SK-N-SH (cell line): Measurements from ENCODE around the gene FGD3. TPM values are rescaled to one million over a fixed set of nuclear protein-coding genes. Genes with fewer than 3 reads are reported as not detected.

ENCODE experiments used
- CTCF ChIA-PET: fragments of 300-600, 350-600 bp; formaldehyde crosslinking; extraction: SDS; loops from one replicate; lab custom pipeline; 2021; lab: Yijun Ruan, JAX
- POLR2A ChIA-PET: fragments of 350-600 bp; sonication (Branson Sonifier 250); formaldehyde crosslinking; extraction: SDS; loops from one replicate; lab custom pipeline; 2020; ENCODE audit warnings: antibody characterized with exemption, inconsistent platforms; lab: Yijun Ruan, JAX
- DNase-seq: peaks from one replicate; pipeline ENCODE4 v3.0.0; 2012
- H2AFZ ChIP-seq: fragments of 200-600 bp; sonication (generic); 2 replicates; pipeline ENCODE4 v1.8.1; 2016; ENCODE audit warnings: antibody characterized with exemption, mild to moderate bottlenecking, low read depth
- H3F3A ChIP-seq: fragments of 200-600 bp; sonication (generic); replicated peaks from 2 replicates; pipeline ENCODE3; 2016; ENCODE audit warnings: antibody characterized with exemption, mild to moderate bottlenecking; ENCODE audit not compliant: insufficient read depth
- H3K27ac ChIP-seq, 2 experiments: fragments of 200-500 bp in 1 of 2; fragments of 200-600 bp in 1 of 2; sonication (Bioruptor generic) in 1 of 2; sonication (generic), shearing (Covaris generic) in 1 of 2; 2 replicates each; pipeline versions ENCODE4 v1.5.1 to v1.6.1; 2014 to 2016; ENCODE audit warnings: low read depth in 2 of 2, inconsistent platforms in 1 of 2, low read length in 1 of 2, mild to moderate bottlenecking in 1 of 2, mixed read lengths in 1 of 2
- H3K27me3 ChIP-seq: fragments of 200-600 bp; sonication (generic), shearing (Covaris generic); 2 replicates; pipeline ENCODE4 v1.6.1; 2016; ENCODE audit warnings: mixed run types; ENCODE audit not compliant: insufficient read depth
- H3K36me3 ChIP-seq, 2 experiments: fragments of 200-500 bp in 1 of 2; fragments of 200-600 bp in 1 of 2; sonication (Bioruptor generic) in 1 of 2; sonication (generic) in 1 of 2; replicated peaks in 1 of 2; 2 replicates each; pipeline versions ENCODE3 to v1.5.1; 2014 to 2016; ENCODE audit warnings: low read length in 1 of 2, mild to moderate bottlenecking in 1 of 2; ENCODE audit not compliant: insufficient read depth in 2 of 2, control insufficient read depth in 1 of 2
- H3K4me1 ChIP-seq, 2 experiments: fragments of 200-500 bp in 1 of 2; fragments of 200-600 bp in 1 of 2; sonication (Bioruptor generic) in 1 of 2; sonication (generic), shearing (Covaris generic) in 1 of 2; 2 replicates each; pipeline versions ENCODE4 v1.5.1 to v1.6.1; 2014 to 2016; ENCODE audit warnings: low read depth in 1 of 2, low read length in 1 of 2, mixed run types in 1 of 2; ENCODE audit not compliant: insufficient read depth in 2 of 2, control insufficient read depth in 1 of 2
- H3K4me2 ChIP-seq: fragments of 200-600 bp; sonication (generic), shearing (Covaris generic); 2 replicates; pipeline ENCODE4 v1.6.1; 2017; ENCODE audit warnings: mixed run types
- H3K4me3 ChIP-seq, 2 experiments: fragments of 200-500 bp in 1 of 2; fragments of 200-600 bp in 1 of 2; sonication (Bioruptor generic) in 1 of 2; sonication (generic), shearing (Covaris generic) in 1 of 2; 2 replicates each; pipeline versions ENCODE4 v1.5.1 to v1.8.1; 2014 to 2016; ENCODE audit warnings: low read depth in 2 of 2, inconsistent platforms in 1 of 2, low read length in 1 of 2, mild to moderate bottlenecking in 1 of 2, mixed read lengths in 1 of 2, moderate library complexity in 1 of 2
- H3K79me2 ChIP-seq: fragments of 200-600 bp; sonication (generic); 2 replicates; pipeline ENCODE4 v1.8.1; 2017; ENCODE audit warnings: mild to moderate bottlenecking; ENCODE audit not compliant: insufficient read depth
- H3K9ac ChIP-seq: fragments of 200-600 bp; sonication (generic); 2 replicates; pipeline ENCODE4 v1.6.1; 2017; ENCODE audit warnings: mixed run types
- H3K9me2 ChIP-seq: fragments of 200-600 bp; sonication (generic); 2 replicates; pipeline ENCODE4 v1.6.1; 2017; ENCODE audit warnings: mixed run types
- H3K9me3 ChIP-seq: fragments of 200-600 bp; sonication (generic); 2 replicates; pipeline ENCODE4 v1.6.1; 2017; ENCODE audit warnings: mixed run types, mild to moderate bottlenecking, moderate library complexity
- H4K20me1 ChIP-seq: fragments of 200-600 bp; sonication (generic); 2 replicates; pipeline ENCODE4 v1.6.1; 2017; ENCODE audit warnings: mild to moderate bottlenecking, mixed run types; ENCODE audit not compliant: insufficient read depth
- ELF1 ChIP-seq: IDR thresholded peaks from 2 replicates; pipeline ENCODE4 v1.4.0; 2012
- EP300 ChIP-seq, 2 experiments: IDR thresholded peaks; 2 replicates each; pipeline versions ENCODE4 v1.4.0 to v1.6.1; 2012; ENCODE audit warnings: borderline replicate concordance in 1 of 2, low read depth in 1 of 2, low read length in 1 of 2
- FOSL2 ChIP-seq: IDR thresholded peaks from 2 replicates; pipeline ENCODE4 v1.4.0; 2012; ENCODE audit warnings: low read depth, mild to moderate bottlenecking, moderate library complexity, borderline replicate concordance
- GABPA ChIP-seq: IDR thresholded peaks from 2 replicates; pipeline ENCODE4 v1.4.0; 2012; ENCODE audit warnings: low read depth, mild to moderate bottlenecking
- MEF2A ChIP-seq: IDR thresholded peaks from 2 replicates; pipeline ENCODE4 v1.4.0; 2012; ENCODE audit warnings: low read depth, borderline replicate concordance
- MXI1 ChIP-seq: IDR thresholded peaks from 2 replicates; pipeline ENCODE4 v1.6.1; 2012; ENCODE audit warnings: mild to moderate bottlenecking, low read depth, low read length, improper control_type of control experiment
- POLR2AphosphoS5 ChIP-seq: IDR thresholded peaks from 2 replicates; pipeline ENCODE4 v1.6.1; 2012; ENCODE audit warnings: low read depth, low read length
- SIN3A ChIP-seq: IDR thresholded peaks from 2 replicates; pipeline ENCODE4 v1.6.1; 2012; ENCODE audit warnings: low read depth, mild to moderate bottlenecking, low read length, moderate library complexity, borderline replicate concordance
- TEAD4 ChIP-seq: IDR thresholded peaks from 2 replicates; pipeline ENCODE4 v1.4.0; 2012; ENCODE audit warnings: mild to moderate bottlenecking, borderline replicate concordance; ENCODE audit not compliant: insufficient read depth
- WGBS: methylation state at CpG from one replicate; pipeline ENCODE4 v1.1.6; 2017; ENCODE audit warnings: low lambda C conversion rate; 5-methylcytosine and 5-hydroxymethylcytosine counted together
- polyA plus RNA-seq, 3 experiments: library from polyadenylated mRNA; depleted of rRNA; stranded (reverse); fragments of >200 nt; gene quantifications; 2 replicates each; pipeline ENCODE4 v1.2.3, GENCODE V29; 2012
- TF ChIP-seq, protein P1 (sequence below): fragments of 200-600 bp; sonication (generic); IDR thresholded peaks from 2 replicates; pipeline ENCODE4 v1.6.1; 2017; ENCODE audit warnings: antibody characterized with exemption, mild to moderate bottlenecking, moderate library complexity
- TF ChIP-seq, protein P2 (sequence below): IDR thresholded peaks from 2 replicates; pipeline ENCODE4 v1.6.1; 2012; ENCODE audit warnings: mild to moderate bottlenecking, low read depth, low read length, moderate library complexity
- TF ChIP-seq, protein P3 (sequence below): IDR thresholded peaks from 2 replicates; pipeline ENCODE4 v1.4.0; 2012; ENCODE audit warnings: low read depth
- TF ChIP-seq, protein P4 (sequence below): IDR thresholded peaks from 2 replicates; pipeline ENCODE4 v1.4.0; 2012; ENCODE audit warnings: low read depth, borderline replicate concordance

Gene FGD3
- polyA plus RNA-seq, 1 of the 3 experiments (the other 2 are of a cell fraction), result not detected

DNA sequence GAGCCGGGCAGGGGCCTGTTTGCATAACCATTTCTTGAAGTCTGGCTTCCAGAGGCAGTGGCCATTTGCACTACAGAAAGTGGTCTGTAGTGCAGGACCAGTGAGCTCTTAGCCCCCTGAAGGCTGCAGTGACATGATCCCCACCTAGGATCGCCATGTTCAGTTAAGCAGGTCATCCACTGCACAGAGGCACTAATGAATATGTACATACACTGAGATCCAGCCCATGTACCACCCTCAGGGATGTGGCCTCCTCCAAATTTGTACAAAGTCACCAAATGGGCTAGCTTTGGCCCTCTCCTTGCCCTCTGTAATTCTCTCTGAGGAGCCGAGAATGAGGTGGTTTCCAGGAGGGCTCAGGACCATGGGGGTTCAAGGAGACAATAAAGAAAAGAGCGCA lies 102.9 kb downstream of the FGD3 start:
- whole genome bisulfite sequencing, result 83% methylated on average over 3 of the region's 4 CpGs
- CTCF ChIA-PET, result interaction anchor here (0.8 to 1.9 kb wide), 2 partner anchors 47 to 59 kb away, joined by 3 to 5 read pairs; no protein-coding TSS in a partner anchor

More for the DNA sequence above, 102.9 kb downstream of the FGD3 start:
- no peaks in the 10 kb centered on the region for H3K27me3 ChIP-seq
- H3K9ac ChIP-seq, result no peak overlapping the region
- H3K27ac ChIP-seq, result no peak overlapping the region
- POLR2A ChIA-PET, result no interaction called here
- H4K20me1 ChIP-seq, result no peaks in the 10 kb centered on the region
- no peak overlapping the region for H3K4me3 ChIP-seq
- no peak for DNase-seq
- H3K9me3 ChIP-seq, result no peaks in the 10 kb centered on the region
- no peaks in the 10 kb centered on the region for H3K9me2 ChIP-seq
- TF ChIP-seq GABPA (no peak), EP300 (IDR thresholded peaks at IDR 0.05; ENCODE audit: borderline replicate concordance in 1 of 2, low read depth in 1 of 2, low read length in 1 of 2) (no peak), MEF2A (no peak), POLR2AphosphoS5 (no peak), FOSL2 (no peak), ELF1 (no peak), TEAD4 (no peak), SIN3A (no peak), MXI1 (no peak)
- TF ChIP-seq, protein P1, sequence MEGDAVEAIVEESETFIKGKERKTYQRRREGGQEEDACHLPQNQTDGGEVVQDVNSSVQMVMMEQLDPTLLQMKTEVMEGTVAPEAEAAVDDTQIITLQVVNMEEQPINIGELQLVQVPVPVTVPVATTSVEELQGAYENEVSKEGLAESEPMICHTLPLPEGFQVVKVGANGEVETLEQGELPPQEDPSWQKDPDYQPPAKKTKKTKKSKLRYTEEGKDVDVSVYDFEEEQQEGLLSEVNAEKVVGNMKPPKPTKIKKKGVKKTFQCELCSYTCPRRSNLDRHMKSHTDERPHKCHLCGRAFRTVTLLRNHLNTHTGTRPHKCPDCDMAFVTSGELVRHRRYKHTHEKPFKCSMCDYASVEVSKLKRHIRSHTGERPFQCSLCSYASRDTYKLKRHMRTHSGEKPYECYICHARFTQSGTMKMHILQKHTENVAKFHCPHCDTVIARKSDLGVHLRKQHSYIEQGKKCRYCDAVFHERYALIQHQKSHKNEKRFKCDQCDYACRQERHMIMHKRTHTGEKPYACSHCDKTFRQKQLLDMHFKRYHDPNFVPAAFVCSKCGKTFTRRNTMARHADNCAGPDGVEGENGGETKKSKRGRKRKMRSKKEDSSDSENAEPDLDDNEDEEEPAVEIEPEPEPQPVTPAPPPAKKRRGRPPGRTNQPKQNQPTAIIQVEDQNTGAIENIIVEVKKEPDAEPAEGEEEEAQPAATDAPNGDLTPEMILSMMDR, result no peak
- TF ChIP-seq, protein P2, sequence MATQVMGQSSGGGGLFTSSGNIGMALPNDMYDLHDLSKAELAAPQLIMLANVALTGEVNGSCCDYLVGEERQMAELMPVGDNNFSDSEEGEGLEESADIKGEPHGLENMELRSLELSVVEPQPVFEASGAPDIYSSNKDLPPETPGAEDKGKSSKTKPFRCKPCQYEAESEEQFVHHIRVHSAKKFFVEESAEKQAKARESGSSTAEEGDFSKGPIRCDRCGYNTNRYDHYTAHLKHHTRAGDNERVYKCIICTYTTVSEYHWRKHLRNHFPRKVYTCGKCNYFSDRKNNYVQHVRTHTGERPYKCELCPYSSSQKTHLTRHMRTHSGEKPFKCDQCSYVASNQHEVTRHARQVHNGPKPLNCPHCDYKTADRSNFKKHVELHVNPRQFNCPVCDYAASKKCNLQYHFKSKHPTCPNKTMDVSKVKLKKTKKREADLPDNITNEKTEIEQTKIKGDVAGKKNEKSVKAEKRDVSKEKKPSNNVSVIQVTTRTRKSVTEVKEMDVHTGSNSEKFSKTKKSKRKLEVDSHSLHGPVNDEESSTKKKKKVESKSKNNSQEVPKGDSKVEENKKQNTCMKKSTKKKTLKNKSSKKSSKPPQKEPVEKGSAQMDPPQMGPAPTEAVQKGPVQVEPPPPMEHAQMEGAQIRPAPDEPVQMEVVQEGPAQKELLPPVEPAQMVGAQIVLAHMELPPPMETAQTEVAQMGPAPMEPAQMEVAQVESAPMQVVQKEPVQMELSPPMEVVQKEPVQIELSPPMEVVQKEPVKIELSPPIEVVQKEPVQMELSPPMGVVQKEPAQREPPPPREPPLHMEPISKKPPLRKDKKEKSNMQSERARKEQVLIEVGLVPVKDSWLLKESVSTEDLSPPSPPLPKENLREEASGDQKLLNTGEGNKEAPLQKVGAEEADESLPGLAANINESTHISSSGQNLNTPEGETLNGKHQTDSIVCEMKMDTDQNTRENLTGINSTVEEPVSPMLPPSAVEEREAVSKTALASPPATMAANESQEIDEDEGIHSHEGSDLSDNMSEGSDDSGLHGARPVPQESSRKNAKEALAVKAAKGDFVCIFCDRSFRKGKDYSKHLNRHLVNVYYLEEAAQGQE, result no peak
- TF ChIP-seq, protein P3, sequence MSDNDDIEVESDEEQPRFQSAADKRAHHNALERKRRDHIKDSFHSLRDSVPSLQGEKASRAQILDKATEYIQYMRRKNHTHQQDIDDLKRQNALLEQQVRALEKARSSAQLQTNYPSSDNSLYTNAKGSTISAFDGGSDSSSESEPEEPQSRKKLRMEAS, result no peak
- TF ChIP-seq, protein P4, sequence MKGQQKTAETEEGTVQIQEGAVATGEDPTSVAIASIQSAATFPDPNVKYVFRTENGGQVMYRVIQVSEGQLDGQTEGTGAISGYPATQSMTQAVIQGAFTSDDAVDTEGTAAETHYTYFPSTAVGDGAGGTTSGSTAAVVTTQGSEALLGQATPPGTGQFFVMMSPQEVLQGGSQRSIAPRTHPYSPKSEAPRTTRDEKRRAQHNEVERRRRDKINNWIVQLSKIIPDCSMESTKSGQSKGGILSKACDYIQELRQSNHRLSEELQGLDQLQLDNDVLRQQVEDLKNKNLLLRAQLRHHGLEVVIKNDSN, result no peak
- peaks cover 0 to 13% of the 10 kb centered on the region in 2 experiments; a peak in 1 of 4 replicates for H3K4me1 ChIP-seq
- no peak overlapping the region for H3K4me2 ChIP-seq
- no peaks in the 10 kb centered on the region for H3F3A ChIP-seq
- H3K36me3 ChIP-seq, result no peaks in the 10 kb centered on the region
- no peak overlapping the region for H2AFZ ChIP-seq
- H3K79me2 ChIP-seq, result no peaks in the 10 kb centered on the region
